Occipital lobe (tissue), 1 donor: ENCODE measurements around the gene SLC23A1. TPM values are rescaled to one million over a fixed set of nuclear protein-coding genes. Genes with fewer than 3 reads are reported as not detected.

Experiments
- total RNA-seq: library from RNA; depleted of rRNA; stranded (reverse); fragments of >200 nt; gene quantifications from one replicate; pipeline ENCODE4 v1.2.3, GENCODE V29; 2014

The SLC23A1 gene
- total RNA-seq, 1 donor from 2014 or later: not detected

Other genes with a start within 250 kb of the SLC23A1 start
- gene SIL1, start 184.9 kb downstream of the SLC23A1 start, total RNA-seq: 11.7 TPM
- gene MATR3, start 89.6 kb downstream of the SLC23A1 start, total RNA-seq: 769 TPM
- 111 TPM for gene PAIP2, start 41.4 kb downstream of the SLC23A1 start, total RNA-seq
- not detected for gene MZB1, start 6.6 kb upstream of the SLC23A1 start, total RNA-seq
- gene PROB1, start 11.8 kb upstream of the SLC23A1 start, total RNA-seq: 0.16 TPM
- 3.6 TPM for gene SPATA24, start 20.8 kb upstream of the SLC23A1 start, total RNA-seq
- 46.6 TPM for gene DNAJC18, start 56.2 kb upstream of the SLC23A1 start, total RNA-seq
- 5.5 TPM for gene ECSCR, start 79.4 kb upstream of the SLC23A1 start, total RNA-seq
- not detected for gene SMIM33, start 87.7 kb upstream of the SLC23A1 start, total RNA-seq
- 3.6 TPM for gene STING1, start 99.5 kb upstream of the SLC23A1 start, total RNA-seq
- gene UBE2D2, start 178.0 kb upstream of the SLC23A1 start, total RNA-seq: 124 TPM